Measurements from ENCODE around the gene ANKDD1B. TPM values are rescaled to one million over a fixed set of nuclear protein-coding genes. Genes with fewer than 3 reads are reported as not detected.
A peak's percentile ranks its signal among the peaks of the same experiment; 100 is the strongest.
"Not testable (repeated sequence)": the region's sequence is repeated elsewhere in the genome, so short reads cannot be mapped to it uniquely, and the experiment has no call there.

Gene ANKDD1B
- 0.48 and 0.63 TPM in 2 replicates for total RNA-seq

- no peaks in the 10 kb centered on the region for H3K27me3 ChIP-seq (ENCODE audit: control insufficient read depth, insufficient read depth, low read length)
- H3K36me3 ChIP-seq (ENCODE audit: control insufficient read depth, insufficient read depth, low read length), result no peaks in the 10 kb centered on the region
- peak within 1 kb of the TSS; percentile 54 for H3K4me3 ChIP-seq (ENCODE audit: low read depth, low read length)
- TF ChIP-seq, protein P1, sequence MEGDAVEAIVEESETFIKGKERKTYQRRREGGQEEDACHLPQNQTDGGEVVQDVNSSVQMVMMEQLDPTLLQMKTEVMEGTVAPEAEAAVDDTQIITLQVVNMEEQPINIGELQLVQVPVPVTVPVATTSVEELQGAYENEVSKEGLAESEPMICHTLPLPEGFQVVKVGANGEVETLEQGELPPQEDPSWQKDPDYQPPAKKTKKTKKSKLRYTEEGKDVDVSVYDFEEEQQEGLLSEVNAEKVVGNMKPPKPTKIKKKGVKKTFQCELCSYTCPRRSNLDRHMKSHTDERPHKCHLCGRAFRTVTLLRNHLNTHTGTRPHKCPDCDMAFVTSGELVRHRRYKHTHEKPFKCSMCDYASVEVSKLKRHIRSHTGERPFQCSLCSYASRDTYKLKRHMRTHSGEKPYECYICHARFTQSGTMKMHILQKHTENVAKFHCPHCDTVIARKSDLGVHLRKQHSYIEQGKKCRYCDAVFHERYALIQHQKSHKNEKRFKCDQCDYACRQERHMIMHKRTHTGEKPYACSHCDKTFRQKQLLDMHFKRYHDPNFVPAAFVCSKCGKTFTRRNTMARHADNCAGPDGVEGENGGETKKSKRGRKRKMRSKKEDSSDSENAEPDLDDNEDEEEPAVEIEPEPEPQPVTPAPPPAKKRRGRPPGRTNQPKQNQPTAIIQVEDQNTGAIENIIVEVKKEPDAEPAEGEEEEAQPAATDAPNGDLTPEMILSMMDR (IDR thresholded peaks at IDR 0.05; ENCODE audit: insufficient read depth, low read length, poor library complexity, severe bottlenecking), result no peak
- DNase-seq (ENCODE audit: low read depth), result no peak
Observed at GRCh38 chr5:75611311-75612225, at the start of gene ANKDD1B. Gene ANKDD1B, plus strand, starts transcription at chr5:75611453. Its CDS starts 182 bp downstream, at chr5:75611635.

DNA sequence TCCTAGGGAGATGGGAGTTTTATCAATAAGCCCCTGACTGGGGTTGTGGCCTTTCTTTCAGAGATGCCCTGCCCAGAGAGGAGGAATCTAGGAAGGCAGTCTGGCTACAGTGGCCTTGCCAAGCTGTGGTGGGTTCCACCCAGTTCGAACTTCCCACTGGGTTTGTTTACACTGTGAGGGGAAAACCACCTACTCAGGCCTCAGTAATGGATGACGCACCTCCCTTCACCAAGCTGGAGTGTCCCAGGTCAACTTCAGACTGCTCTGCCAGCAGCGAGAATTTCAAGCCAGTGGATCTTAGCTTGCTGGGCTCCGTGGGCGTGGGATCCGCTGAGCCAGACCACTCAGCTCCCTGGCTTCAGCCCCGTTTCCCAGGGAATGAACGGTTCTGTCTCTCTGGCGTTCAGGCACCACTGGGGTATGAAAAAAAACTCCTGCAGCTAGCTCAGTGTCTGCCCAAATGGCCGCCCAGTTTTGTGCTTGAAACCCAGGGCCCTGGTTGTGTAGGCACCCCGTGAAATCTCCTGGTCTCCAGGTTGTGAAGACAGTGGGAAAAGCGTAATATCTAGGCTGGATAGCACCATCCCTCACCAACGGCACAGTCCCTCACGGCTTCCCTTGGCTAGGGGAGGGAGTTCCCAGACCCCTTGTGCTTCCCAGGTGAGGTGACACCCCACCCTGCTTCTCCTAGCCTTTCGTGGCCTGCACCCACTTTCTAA is 45.1 kb upstream of the ANKDD1B start:
- DNase-seq (ENCODE audit: low read depth), result peak; percentile 35
- H3K4me3 ChIP-seq (ENCODE audit: low read depth, low read length); H3K36me3 ChIP-seq (ENCODE audit: control insufficient read depth, insufficient read depth, low read length); H3K27me3 ChIP-seq (ENCODE audit: control insufficient read depth, insufficient read depth, low read length): not testable (repeated sequence)

GRCh38 chr5:75566710-75567309 is 44.4 kb upstream of the ANKDD1B start:
- TF ChIP-seq, protein P1 (IDR thresholded peaks at IDR 0.05; ENCODE audit: insufficient read depth, low read length, poor library complexity, severe bottlenecking), result no peak
- H3K36me3 ChIP-seq (ENCODE audit: control insufficient read depth, insufficient read depth, low read length), result no peaks in the 10 kb centered on the region
- peak; percentile 80 for DNase-seq (ENCODE audit: low read depth)
- no peaks in the 10 kb centered on the region for H3K27me3 ChIP-seq (ENCODE audit: control insufficient read depth, insufficient read depth, low read length)
- H3K4me3 ChIP-seq (ENCODE audit: low read depth, low read length), result no peak overlapping the region

DNA sequence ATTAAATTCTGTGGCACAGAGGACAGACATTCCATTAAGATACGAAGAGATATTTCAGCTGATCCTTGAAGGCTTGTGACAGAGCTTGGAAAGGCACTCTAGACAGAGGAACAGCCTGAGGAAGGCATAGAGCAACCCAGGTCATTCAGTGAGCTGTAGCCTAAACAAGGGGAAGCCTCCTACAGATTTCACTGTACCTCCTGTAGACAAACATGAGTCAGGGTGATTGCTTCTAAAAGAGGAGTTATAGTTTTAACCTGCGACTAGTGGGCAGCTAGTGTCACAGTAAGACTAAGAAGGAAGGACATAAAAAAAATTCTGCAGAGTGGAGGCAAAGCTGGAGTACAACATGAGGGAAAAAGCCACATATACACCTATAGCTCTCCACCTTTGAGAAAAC is 43.5 kb upstream of the ANKDD1B start:
- Histone ChIP-seq H3K27me3 (ENCODE audit: control insufficient read depth, insufficient read depth, low read length) (no peaks in the 10 kb centered on the region), H3K36me3 (ENCODE audit: control insufficient read depth, insufficient read depth, low read length) (no peaks in the 10 kb centered on the region), H3K4me3 (ENCODE audit: low read depth, low read length) (no peak overlapping the region)
- TF ChIP-seq, protein P1 (IDR thresholded peaks at IDR 0.05; ENCODE audit: insufficient read depth, low read length, poor library complexity, severe bottlenecking), result no peak
- peak; percentile 28 for DNase-seq (ENCODE audit: low read depth)

GRCh38 chr5:75568202-75568601 is 43.1 kb upstream of the ANKDD1B start:
- Histone ChIP-seq H3K27me3 (ENCODE audit: control insufficient read depth, insufficient read depth, low read length) (no peaks in the 10 kb centered on the region), H3K4me3 (ENCODE audit: low read depth, low read length) (no peak overlapping the region), H3K36me3 (ENCODE audit: control insufficient read depth, insufficient read depth, low read length) (no peaks in the 10 kb centered on the region)
- no peak for DNase-seq (ENCODE audit: low read depth)
- TF ChIP-seq, protein P1 (IDR thresholded peaks at IDR 0.05; ENCODE audit: insufficient read depth, low read length, poor library complexity, severe bottlenecking), result no peak

GRCh38 chr5:75571547-75571946 is 39.7 kb upstream of the ANKDD1B start:
- Histone ChIP-seq H3K4me3 (ENCODE audit: low read depth, low read length) (no peak overlapping the region), H3K36me3 (ENCODE audit: control insufficient read depth, insufficient read depth, low read length) (no peaks in the 10 kb centered on the region), H3K27me3 (ENCODE audit: control insufficient read depth, insufficient read depth, low read length) (no peaks in the 10 kb centered on the region)
- TF ChIP-seq, protein P1 (IDR thresholded peaks at IDR 0.05; ENCODE audit: insufficient read depth, low read length, poor library complexity, severe bottlenecking), result no peak
- DNase-seq (ENCODE audit: low read depth), result no peak
